ENCODE results near the gene CHDH. TPM values are rescaled to one million over a fixed set of nuclear protein-coding genes. Genes with fewer than 3 reads are reported as not detected.

The CHDH gene
- total RNA-seq, 3 donors from 2014 or later (not counting 1 experiment from before 2014, with no cell fraction given) = 0.02 to 1.6 (median 0.09) TPM

DNA sequence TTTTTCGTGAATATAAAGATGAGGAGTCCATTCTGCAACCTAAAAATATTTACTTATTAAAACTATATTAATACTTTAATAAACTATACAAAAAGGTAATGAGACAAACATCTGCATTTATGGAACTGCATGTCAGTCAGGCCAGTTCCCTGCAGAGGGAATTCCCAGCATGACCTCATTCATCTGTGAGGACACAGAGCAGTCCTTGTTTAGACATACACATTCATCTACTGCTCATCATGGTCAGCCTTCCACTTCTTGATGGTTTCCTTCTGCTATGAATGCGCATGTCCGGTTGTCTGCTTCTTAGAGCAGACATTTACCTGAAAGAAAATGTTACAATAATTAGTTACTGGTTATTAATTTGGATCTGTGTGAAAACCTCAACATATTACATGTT lies 39.0 kb upstream of the CHDH start:
- Histone ChIP-seq H3K4me3 (ENCODE audit: low read length) (no peak overlapping the region), H3K36me3 (ENCODE audit: control insufficient read depth, insufficient read depth, low read length) (peaks cover 23% of the 10 kb centered on the region), H3K4me1 (ENCODE audit: control insufficient read depth, insufficient read depth, low read length) (peaks cover 11% of the 10 kb centered on the region), H3K9me3 (ENCODE audit: control insufficient read depth, insufficient read depth, low read length) (no peaks in the 10 kb centered on the region), H3K27me3 (ENCODE audit: control insufficient read depth, insufficient read depth, low read length) (no peaks in the 10 kb centered on the region), H3K27ac (ENCODE audit: low read length) (no peak overlapping the region)
- DNase-seq (peak in 1 of 2 donors; percentile 13), ATAC-seq (no peak)
- no CpG with 5 or more reads among the region's 3 CpGs for WGBS (ENCODE audit: insufficient coverage)
- intact Hi-C loops (cut with micrococcal nuclease) = no loop called here
- TF ChIP-seq, protein P1, sequence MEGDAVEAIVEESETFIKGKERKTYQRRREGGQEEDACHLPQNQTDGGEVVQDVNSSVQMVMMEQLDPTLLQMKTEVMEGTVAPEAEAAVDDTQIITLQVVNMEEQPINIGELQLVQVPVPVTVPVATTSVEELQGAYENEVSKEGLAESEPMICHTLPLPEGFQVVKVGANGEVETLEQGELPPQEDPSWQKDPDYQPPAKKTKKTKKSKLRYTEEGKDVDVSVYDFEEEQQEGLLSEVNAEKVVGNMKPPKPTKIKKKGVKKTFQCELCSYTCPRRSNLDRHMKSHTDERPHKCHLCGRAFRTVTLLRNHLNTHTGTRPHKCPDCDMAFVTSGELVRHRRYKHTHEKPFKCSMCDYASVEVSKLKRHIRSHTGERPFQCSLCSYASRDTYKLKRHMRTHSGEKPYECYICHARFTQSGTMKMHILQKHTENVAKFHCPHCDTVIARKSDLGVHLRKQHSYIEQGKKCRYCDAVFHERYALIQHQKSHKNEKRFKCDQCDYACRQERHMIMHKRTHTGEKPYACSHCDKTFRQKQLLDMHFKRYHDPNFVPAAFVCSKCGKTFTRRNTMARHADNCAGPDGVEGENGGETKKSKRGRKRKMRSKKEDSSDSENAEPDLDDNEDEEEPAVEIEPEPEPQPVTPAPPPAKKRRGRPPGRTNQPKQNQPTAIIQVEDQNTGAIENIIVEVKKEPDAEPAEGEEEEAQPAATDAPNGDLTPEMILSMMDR (IDR thresholded peaks at IDR 0.05) = no peak
- Mint-ChIP-seq H3K4me1 (peaks cover 38 to 46% of the 10 kb centered on the region in 2 donors), H3K4me3 (no peak overlapping the region), H3K36me3 (no peaks in the 10 kb centered on the region), H3K27ac (no peak overlapping the region), H3K9me3 (no peaks in the 10 kb centered on the region), H3K27me3 (ENCODE audit: low read depth in 2 of 2) (no peaks in the 10 kb centered on the region)

DNA sequence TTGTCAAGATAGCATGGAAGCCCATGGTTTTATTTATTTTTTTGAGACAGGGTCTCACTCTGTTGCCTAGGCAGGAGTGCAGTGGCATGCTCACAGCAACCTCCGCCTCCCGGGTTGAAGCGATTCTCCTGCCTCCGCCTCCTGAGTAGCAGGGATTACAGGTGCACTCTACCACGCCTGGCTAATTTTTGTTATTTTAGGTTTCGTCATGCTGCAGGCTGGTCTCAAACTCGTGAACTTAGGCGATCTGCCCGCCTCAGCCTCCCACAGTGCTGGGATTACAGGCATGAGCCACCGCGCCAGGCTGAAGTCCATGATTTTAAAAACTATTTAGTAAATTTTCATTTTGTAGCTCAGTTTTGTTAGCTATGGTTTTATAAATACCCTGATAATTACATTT lies 38.4 kb upstream of the CHDH start:
- Histone ChIP-seq H3K27ac (ENCODE audit: low read length) (no peak overlapping the region), H3K4me3 (ENCODE audit: low read length) (no peak overlapping the region), H3K27me3 (ENCODE audit: control insufficient read depth, insufficient read depth, low read length) (no peaks in the 10 kb centered on the region), H3K4me1 (ENCODE audit: control insufficient read depth, insufficient read depth, low read length) (peaks cover 11% of the 10 kb centered on the region), H3K9me3 (ENCODE audit: control insufficient read depth, insufficient read depth, low read length) (no peaks in the 10 kb centered on the region), H3K36me3 (ENCODE audit: control insufficient read depth, insufficient read depth, low read length) (peaks cover 27% of the 10 kb centered on the region)
- intact Hi-C loops (cut with micrococcal nuclease) = no loop called here
- H3K27ac Mint-ChIP-seq = no peak overlapping the region
- no peaks in the 10 kb centered on the region for H3K27me3 Mint-ChIP-seq (ENCODE audit: low read depth in 2 of 2)
- H3K4me1 Mint-ChIP-seq = peaks cover 38 to 41% of the 10 kb centered on the region in 2 donors
- TF ChIP-seq, protein P1 (IDR thresholded peaks at IDR 0.05) = no peak
- ATAC-seq (no peak), DNase-seq (no peak)
- no peaks in the 10 kb centered on the region for H3K36me3 Mint-ChIP-seq
- H3K4me3 Mint-ChIP-seq = no peak overlapping the region
- H3K9me3 Mint-ChIP-seq = no peaks in the 10 kb centered on the region
- WGBS (ENCODE audit: insufficient coverage) = 98% methylated on average over 11 of the region's 11 CpGs

DNA sequence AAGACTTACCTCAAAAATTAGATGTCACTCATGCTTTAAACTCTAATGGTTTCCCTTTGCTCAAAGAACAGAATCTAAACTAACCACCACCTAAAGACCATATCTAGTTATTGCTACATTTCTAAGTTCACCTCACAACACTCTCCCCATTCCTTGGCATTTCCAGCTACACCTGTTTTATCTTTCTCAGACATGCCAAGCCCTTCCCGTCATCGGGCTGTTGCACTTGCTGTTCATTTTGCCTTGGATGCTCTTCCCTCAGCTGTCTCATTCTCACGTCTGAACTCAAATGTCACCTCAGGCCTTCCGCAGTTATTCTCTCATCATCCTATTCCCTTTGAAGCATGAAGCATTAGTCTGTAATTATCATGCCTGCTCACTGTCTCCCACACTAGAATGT lies 36.8 kb upstream of the CHDH start:
- Mint-ChIP-seq H3K27ac (peak overlapping the region; percentile 88 to 95), H3K27me3 (ENCODE audit: low read depth in 2 of 2) (no peaks in the 10 kb centered on the region), H3K9me3 (no peaks in the 10 kb centered on the region), H3K36me3 (peaks cover 6% of the 10 kb centered on the region), H3K4me3 (peak overlapping the region; percentile 99), H3K4me1 (peaks cover 33% of the 10 kb centered on the region in 2 donors)
- H3K4me3 ChIP-seq (ENCODE audit: low read length) = no peak overlapping the region
- WGBS (ENCODE audit: insufficient coverage) = 97% methylated on average over 4 of the region's 4 CpGs
- intact Hi-C loops (cut with micrococcal nuclease) = loop anchor here (1.0 kb wide), 1 partner anchor 8 kb away; the partner anchor contains the start of gene SELENOK
- H3K27me3 ChIP-seq (ENCODE audit: control insufficient read depth, insufficient read depth, low read length) = no peaks in the 10 kb centered on the region
- H3K9me3 ChIP-seq (ENCODE audit: control insufficient read depth, insufficient read depth, low read length) = no peaks in the 10 kb centered on the region
- peaks cover 41% of the 10 kb centered on the region for H3K36me3 ChIP-seq (ENCODE audit: control insufficient read depth, insufficient read depth, low read length)
- DNase-seq = no peak
- H3K27ac ChIP-seq (ENCODE audit: low read length) = no peak overlapping the region
- TF ChIP-seq, protein P1 (IDR thresholded peaks at IDR 0.05) = no peak
- ATAC-seq = no peak
- peaks cover 11% of the 10 kb centered on the region for H3K4me1 ChIP-seq (ENCODE audit: control insufficient read depth, insufficient read depth, low read length)
